Activated CD8-positive, alpha-beta T cell treated with anti-CD3 and anti-CD28 coated beads, Interleukin-2, amount 10 ng/mL, durations not matched to agents 7 days and 5 days (primary cell): ENCODE measurements around the gene MRPS23. TPM values are rescaled to one million over a fixed set of nuclear protein-coding genes. Genes with fewer than 3 reads are reported as not detected.

Source experiments
- ATAC-seq: fragments of 150-1000 bp; cut with Tn5 transposase; one replicate; pipeline ENCODE4 v1.10.0; 2021; ENCODE audit warnings: moderate library complexity
- CTCF ChIA-PET: fragments of 350-600 bp; sonication (Branson Sonifier 250); formaldehyde crosslinking; loops from one replicate; lab custom pipeline; 2021; ENCODE audit warnings: antibody characterized with exemption; lab: Charles Lee
- POLR2A ChIA-PET: fragments of 350-600 bp; sonication (Branson Sonifier 250); formaldehyde crosslinking; loops from one replicate; lab custom pipeline; 2021; ENCODE audit warnings: antibody characterized with exemption; lab: Charles Lee
- DNase-seq: peaks from one replicate; pipeline ENCODE4 v3.0.0-alpha.2; 2020
- H3K27ac Mint-ChIP-seq: one replicate; pipeline ENCODE4 v1.8.0; 2021; ENCODE audit warnings: mild to moderate bottlenecking, mixed read lengths
- H3K27me3 Mint-ChIP-seq: one replicate; pipeline ENCODE4 v1.8.0; 2021; ENCODE audit warnings: low read depth, mixed read lengths
- H3K36me3 Mint-ChIP-seq: one replicate; pipeline ENCODE4 v1.8.0; 2021; ENCODE audit warnings: low read depth, mixed read lengths
- H3K4me1 Mint-ChIP-seq: one replicate; pipeline ENCODE4 v1.8.0; 2021; ENCODE audit warnings: low read depth, mixed read lengths
- H3K4me3 Mint-ChIP-seq: one replicate; pipeline ENCODE4 v1.8.0; 2021; ENCODE audit warnings: mild to moderate bottlenecking, mixed read lengths
- H3K9me3 Mint-ChIP-seq: one replicate; pipeline ENCODE4 v1.8.0; 2022; ENCODE audit warnings: mixed read lengths; ENCODE audit not compliant: insufficient read depth
- total RNA-seq, 2 experiments: library from RNA; stranded (reverse); gene quantifications; one replicate each; pipeline ENCODE4 v1.2.3, GENCODE V29; 2021

MRPS23 gene
- 10 to 100 TPM; 46.3 to 48.7 TPM for total RNA-seq

- Mint-ChIP-seq H3K4me1 (peaks cover 40% of the 10 kb centered on the region), H3K9me3 (no peaks in the 10 kb centered on the region)
- POLR2A ChIA-PET: interaction anchor here (0.7 to 4.6 kb wide), 16 partner anchors 8 to 247 kb away, joined by 3 to 34 read pairs (median 4); partner anchors contain the start of genes DYNLL2, SRSF1 and VEZF1
Measured at GRCh38 chr17:57849874-57850754, at the start of gene MRPS23. Gene MRPS23 (minus strand): TSS chr17:57850044. CDS start chr17:57850010, 34 bp downstream.

DNA sequence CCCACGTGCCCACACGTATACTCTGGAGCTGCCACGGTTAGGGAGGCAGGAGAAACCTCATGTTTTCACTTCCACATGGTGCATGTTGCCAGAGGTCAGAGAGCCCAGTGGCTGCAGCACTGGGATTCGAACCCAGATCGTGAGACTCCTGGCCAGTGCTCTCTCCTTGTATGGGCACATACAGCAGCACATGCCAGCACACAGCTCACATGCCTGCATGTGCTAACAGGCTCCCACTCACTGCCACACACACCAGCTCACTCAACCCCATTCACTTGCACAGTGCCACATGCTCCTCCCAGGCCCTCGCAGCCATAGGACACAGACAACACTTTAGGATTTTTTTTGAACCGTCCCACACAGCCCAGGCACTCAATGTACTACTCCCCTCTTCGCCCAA, 49.5 kb upstream of the MRPS23 start:
- ChIA-PET CTCF (interaction anchor here (2.0 kb wide), 1 partner anchor 99 kb away, joined by 8 read pairs; no protein-coding TSS in a partner anchor), POLR2A (interaction anchor here (0.6 to 1.3 kb wide), 3 partner anchors 30 to 108 kb away, joined by 3 read pairs; partner anchors contain the start of gene SRSF1)
- peak overlapping the region; percentile 67 for H3K27ac Mint-ChIP-seq
- H3K36me3 Mint-ChIP-seq: no peaks in the 10 kb centered on the region
- no peaks in the 10 kb centered on the region for H3K9me3 Mint-ChIP-seq
- DNase-seq (no peak), ATAC-seq (peak; percentile 20)
- H3K27me3 Mint-ChIP-seq: peaks cover 2% of the 10 kb centered on the region
- no peak overlapping the region for H3K4me3 Mint-ChIP-seq
- peaks cover 30% of the 10 kb centered on the region for H3K4me1 Mint-ChIP-seq

More at GRCh38 chr17:57849874-57850754, at the start of gene MRPS23:
- Mint-ChIP-seq H3K4me3 (peak within 1 kb of the TSS; percentile 97), H3K27ac (peak within 1 kb of the TSS; percentile 99), H3K27me3 (no peaks in the 10 kb centered on the region), H3K36me3 (peaks cover 22% of the 10 kb centered on the region)
- peak; percentile 98 for DNase-seq
- ATAC-seq: peak; percentile 93
- CTCF ChIA-PET: interaction anchor here (0.8 to 4.8 kb wide), 6 partner anchors 10 to 157 kb away, joined by 3 to 54 read pairs (median 4); partner anchors contain the start of gene SRSF1

DNA sequence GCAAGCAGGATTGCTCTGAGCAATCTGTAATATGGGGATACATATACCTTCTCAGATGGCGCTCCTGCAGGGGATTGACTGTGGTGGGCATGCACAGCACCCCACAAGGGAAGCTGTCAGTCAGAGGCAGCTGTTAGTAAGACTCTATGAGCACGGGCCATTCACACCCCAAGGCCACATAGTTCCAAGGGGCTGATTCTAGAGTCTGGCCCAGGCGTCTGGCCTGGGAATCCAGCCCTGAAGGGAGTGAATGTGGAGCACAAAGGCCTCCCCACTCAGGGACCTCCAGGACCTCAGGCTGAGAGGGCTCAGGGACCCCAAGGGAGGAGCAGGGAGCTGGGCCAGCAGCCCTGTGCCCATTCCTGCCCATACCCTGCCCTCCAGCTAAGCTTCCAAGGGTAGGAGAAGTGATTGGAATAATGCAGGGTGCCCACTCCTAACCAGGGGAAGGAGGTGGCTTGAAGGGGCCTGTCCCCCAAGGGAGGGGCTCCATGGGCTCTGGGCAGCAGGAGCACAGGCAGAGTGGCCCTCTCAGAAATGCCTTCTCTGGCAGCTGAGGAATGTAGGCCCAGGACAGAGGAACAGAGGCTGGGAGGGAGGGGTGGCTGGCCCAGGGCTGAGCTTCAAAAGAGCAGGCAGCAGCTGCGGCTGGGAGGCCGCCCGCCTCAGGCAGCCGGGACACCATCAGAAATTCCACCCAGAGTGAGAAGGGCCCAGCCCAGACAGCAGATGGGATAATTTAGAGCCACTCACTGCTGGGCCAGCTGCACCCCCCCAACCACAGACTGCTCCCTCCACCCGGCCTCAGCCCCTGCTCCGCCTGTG, 48.9 kb upstream of the MRPS23 start:
- no peak for DNase-seq
- no peaks in the 10 kb centered on the region for H3K36me3 Mint-ChIP-seq
- POLR2A ChIA-PET: interaction anchor here (0.8 to 1.3 kb wide), 2 partner anchors 29 to 109 kb away, joined by 3 read pairs; partner anchors contain the start of gene SRSF1
- H3K4me3 Mint-ChIP-seq: no peak overlapping the region
- peak overlapping the region; percentile 67 for H3K27ac Mint-ChIP-seq
- peaks cover 26% of the 10 kb centered on the region for H3K4me1 Mint-ChIP-seq
- peaks cover 2% of the 10 kb centered on the region for H3K27me3 Mint-ChIP-seq
- ATAC-seq: no peak
- CTCF ChIA-PET: interaction anchor here (1.1 to 2.0 kb wide), 2 partner anchors 100 to 274 kb away, joined by 3 to 8 read pairs; no protein-coding TSS in a partner anchor
- H3K9me3 Mint-ChIP-seq: no peaks in the 10 kb centered on the region

DNA sequence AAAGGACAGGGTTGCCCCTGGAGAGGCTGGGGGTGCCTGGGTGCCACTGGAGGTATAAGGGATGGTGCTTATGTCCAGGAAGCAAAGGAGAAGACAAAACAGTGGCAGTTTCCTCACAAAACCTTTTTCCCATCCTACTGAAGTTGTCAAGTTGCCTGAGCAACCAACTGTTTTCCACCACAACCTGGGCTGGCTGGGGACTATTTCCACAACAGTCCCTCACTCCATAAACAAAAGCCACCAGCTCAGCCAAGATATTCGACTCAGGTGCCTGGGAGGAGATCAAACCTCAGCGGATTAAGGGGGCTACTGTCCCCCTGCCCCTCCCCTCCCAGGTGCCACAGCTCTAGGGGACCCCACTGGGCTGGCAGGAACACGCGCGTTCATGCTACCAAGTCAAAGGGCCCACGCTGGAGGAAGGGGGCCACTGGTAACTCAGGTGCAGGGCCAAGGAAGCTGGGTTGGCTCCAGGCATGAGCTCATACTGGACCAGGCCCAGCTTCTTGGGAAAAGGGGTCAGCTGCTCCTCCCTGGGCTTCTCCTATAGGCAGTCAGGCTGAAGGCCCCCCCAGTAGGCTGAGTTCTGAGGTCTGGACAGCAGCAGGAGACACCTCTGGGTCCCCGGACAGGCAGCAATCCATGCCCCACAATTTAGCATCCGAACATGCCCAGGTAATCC, 45.7 kb upstream of the MRPS23 start:
- H3K27me3 Mint-ChIP-seq: peaks cover 4% of the 10 kb centered on the region
- H3K4me1 Mint-ChIP-seq: peaks cover 22% of the 10 kb centered on the region
- H3K9me3 Mint-ChIP-seq: no peaks in the 10 kb centered on the region
- DNase-seq: no peak
- ChIA-PET CTCF (interaction anchor here (1.1 kb wide), 1 partner anchor 57 kb away, joined by 3 read pairs; no protein-coding TSS in a partner anchor), POLR2A (interaction anchor here (1.2 kb wide), 1 partner anchor 26 kb away, joined by 3 read pairs; no protein-coding TSS in a partner anchor)
- no peaks in the 10 kb centered on the region for H3K36me3 Mint-ChIP-seq
- ATAC-seq: no peak
- H3K27ac Mint-ChIP-seq: no peak overlapping the region
- H3K4me3 Mint-ChIP-seq: no peak overlapping the region

- no peak overlapping the region for H3K4me3 Mint-ChIP-seq
- POLR2A ChIA-PET: interaction anchor here (1.2 kb wide), 1 partner anchor 25 kb away, joined by 3 read pairs; no protein-coding TSS in a partner anchor
- ATAC-seq: no peak
Measured at GRCh38 chr17:57894848-57895247, 45.0 kb upstream of the MRPS23 start.

DNA sequence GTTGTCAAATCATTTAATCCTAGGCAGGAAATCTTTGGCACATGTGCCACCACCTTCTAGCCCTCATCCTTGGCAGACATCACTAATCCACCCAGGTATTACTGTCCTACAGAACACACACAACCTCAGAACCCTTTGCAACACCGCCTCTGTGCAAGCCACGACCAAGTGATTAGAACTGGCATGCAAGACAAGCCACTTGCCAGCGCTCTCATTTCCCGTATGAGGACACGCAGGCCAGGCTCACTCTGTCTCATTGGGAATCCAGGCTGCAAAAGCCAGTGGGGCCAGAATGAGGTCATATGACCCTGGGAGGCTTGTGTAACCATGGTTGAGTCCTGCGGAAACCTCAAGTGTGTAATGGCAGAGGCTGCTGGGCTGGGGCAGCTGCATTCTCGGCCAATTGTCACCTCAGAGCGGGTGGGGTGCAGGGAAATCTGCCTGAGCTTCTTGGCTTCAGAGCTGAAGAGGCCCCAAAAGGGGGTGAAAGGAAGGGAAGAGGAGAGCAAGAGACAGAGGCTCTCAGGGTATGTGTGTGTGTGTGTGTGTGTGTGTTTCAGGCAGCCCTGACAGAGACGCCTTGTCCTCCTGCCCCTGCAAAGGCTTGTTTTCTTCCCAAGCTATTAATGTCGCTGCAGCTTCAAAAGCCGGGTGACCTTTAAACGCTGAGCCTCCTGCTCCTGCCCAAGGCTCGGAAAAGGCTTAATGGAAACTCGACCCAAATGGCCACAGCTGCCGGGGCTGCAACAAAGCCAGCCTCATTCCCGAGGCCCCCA, 43.2 kb upstream of the MRPS23 start:
- no peak overlapping the region for H3K27ac Mint-ChIP-seq
- H3K27me3 Mint-ChIP-seq: peaks cover 7% of the 10 kb centered on the region
- no peaks in the 10 kb centered on the region for H3K36me3 Mint-ChIP-seq
- ChIA-PET CTCF (interaction anchor here (0.7 to 1.8 kb wide), 24 partner anchors 9 to 280 kb away, joined by 3 to 19 read pairs (median 4); partner anchors contain the start of gene VEZF1), POLR2A (interaction anchor here (0.7 to 1.3 kb wide), 3 partner anchors 12 to 908 kb away, joined by 3 read pairs; partner anchors contain the start of gene MRPS23)
- H3K9me3 Mint-ChIP-seq: no peaks in the 10 kb centered on the region
- ATAC-seq: no peak
- peaks cover 10% of the 10 kb centered on the region for H3K4me1 Mint-ChIP-seq
- no peak for DNase-seq
- no peak overlapping the region for H3K4me3 Mint-ChIP-seq

More at GRCh38 chr17:57894848-57895247, 45.0 kb upstream of the MRPS23 start:
- Mint-ChIP-seq H3K27ac (no peak overlapping the region), H3K4me1 (peaks cover 18% of the 10 kb centered on the region), H3K36me3 (no peaks in the 10 kb centered on the region), H3K27me3 (peaks cover 4% of the 10 kb centered on the region), H3K9me3 (no peaks in the 10 kb centered on the region)
- DNase-seq: no peak
- CTCF ChIA-PET: interaction anchor here (1.1 kb wide), 1 partner anchor 58 kb away, joined by 3 read pairs; no protein-coding TSS in a partner anchor

GRCh38 chr17:57892146-57892819, 42.4 kb upstream of the MRPS23 start:
- DNase-seq: peak; percentile 82
- POLR2A ChIA-PET: interaction anchor here (1.3 kb wide), 1 partner anchor 42 kb away, joined by 3 read pairs; the partner anchor contains the start of gene MRPS23
- Mint-ChIP-seq H3K4me1 (peaks cover 10% of the 10 kb centered on the region), H3K27me3 (peaks cover 7% of the 10 kb centered on the region), H3K9me3 (no peaks in the 10 kb centered on the region), H3K27ac (no peak overlapping the region), H3K4me3 (no peak overlapping the region), H3K36me3 (no peaks in the 10 kb centered on the region)
- peak; percentile 93 for ATAC-seq
- CTCF ChIA-PET: interaction anchor here (0.7 to 1.8 kb wide), 24 partner anchors 10 to 280 kb away, joined by 3 to 19 read pairs (median 4); partner anchors contain the start of gene VEZF1

- ChIA-PET POLR2A (no interaction called here), CTCF (interaction anchor here (0.8 to 1.4 kb wide), 3 partner anchors 94 to 107 kb away, joined by 3 read pairs; no protein-coding TSS in a partner anchor)
- peaks cover 10% of the 10 kb centered on the region for H3K4me1 Mint-ChIP-seq
- peaks cover 4% of the 10 kb centered on the region for H3K27me3 Mint-ChIP-seq
- no peaks in the 10 kb centered on the region for H3K9me3 Mint-ChIP-seq
- H3K27ac Mint-ChIP-seq: no peak overlapping the region
- ATAC-seq (no peak), DNase-seq (no peak)
- no peaks in the 10 kb centered on the region for H3K36me3 Mint-ChIP-seq
- H3K4me3 Mint-ChIP-seq: no peak overlapping the region
Measured at GRCh38 chr17:57890857-57891232, 41.0 kb upstream of the MRPS23 start.

DNA sequence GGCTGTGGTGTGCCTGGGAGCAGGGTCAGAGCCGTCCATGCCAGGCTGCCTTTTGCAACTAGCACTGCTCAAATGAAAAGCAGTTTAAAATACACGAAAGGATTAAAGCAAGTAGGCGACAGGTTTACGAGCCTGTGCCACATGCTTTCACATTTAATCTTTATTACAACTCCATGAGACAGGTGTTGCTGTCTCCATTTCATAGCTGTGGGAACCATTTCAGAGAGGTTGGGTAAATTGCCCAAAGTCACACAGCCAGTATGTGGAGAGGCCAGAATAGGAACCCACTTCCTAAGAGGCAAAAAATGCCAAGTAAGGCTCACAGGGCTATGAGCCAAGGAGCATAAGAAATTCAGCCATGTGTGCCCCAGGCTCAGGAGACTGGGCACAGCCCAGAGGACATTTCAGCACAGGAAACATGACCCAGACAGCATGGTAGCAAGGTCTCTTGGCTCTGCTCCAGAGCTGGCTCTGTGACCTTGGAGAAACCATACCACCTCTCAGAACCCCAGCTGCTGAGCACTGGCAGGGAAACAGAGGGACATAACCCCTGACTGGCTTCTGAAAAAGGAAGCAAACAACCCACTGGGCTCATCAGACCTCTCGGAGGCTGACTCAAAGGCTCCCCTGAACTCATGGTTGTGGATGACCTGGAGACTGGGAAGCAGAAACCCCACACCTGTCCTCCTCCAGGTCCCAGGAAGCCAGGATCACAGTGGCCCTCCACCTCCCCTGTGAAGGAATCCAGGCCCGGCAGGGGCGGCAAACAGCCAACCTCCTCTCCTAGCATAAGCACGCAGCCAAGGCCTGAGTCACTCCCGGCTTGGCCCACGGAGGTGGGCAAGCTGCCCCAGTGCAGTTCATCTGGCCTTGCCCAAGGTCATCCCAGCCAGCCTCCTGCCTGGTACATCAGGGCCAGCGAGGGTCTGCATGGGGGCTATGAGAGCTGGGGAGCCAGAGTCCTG, 40.3 kb upstream of the MRPS23 start:
- no peaks in the 10 kb centered on the region for H3K36me3 Mint-ChIP-seq
- no peaks in the 10 kb centered on the region for H3K9me3 Mint-ChIP-seq
- H3K27me3 Mint-ChIP-seq: peaks cover 4% of the 10 kb centered on the region
- no peak for DNase-seq
- no peak for ATAC-seq
- H3K4me3 Mint-ChIP-seq: no peak overlapping the region
- H3K4me1 Mint-ChIP-seq: peaks cover 10% of the 10 kb centered on the region
- CTCF ChIA-PET: interaction anchor here (0.6 to 1.4 kb wide), 3 partner anchors 30 to 106 kb away, joined by 3 read pairs; no protein-coding TSS in a partner anchor
- POLR2A ChIA-PET: no interaction called here
- H3K27ac Mint-ChIP-seq: no peak overlapping the region
